ENCODE data around the gene SLC22A14. TPM values are rescaled to one million over a fixed set of nuclear protein-coding genes. Genes with fewer than 3 reads are reported as not detected.

The SLC22A14 gene
- total RNA-seq, 4 donors from 2014 or later: 0.13 TPM; not detected in 3

DNA sequence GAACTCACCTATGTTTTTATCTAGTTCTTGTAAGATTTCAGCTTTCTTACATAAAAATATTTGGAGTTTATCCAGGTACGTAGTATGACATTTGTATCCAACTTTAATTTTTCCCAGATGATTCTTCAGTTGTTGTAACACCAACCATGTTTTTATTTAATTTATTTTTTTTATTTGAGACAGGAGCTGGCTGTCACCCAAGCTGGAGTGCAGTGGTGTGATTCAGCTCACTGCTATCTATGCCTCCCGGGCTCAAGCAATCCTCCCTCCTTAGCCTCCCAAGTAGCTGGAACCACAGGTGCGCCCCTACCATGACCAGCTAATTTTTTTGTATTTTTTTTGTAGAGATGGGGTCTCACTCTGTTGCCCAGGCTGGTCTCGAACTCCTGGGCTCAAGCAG, 71.1 kb downstream of the SLC22A14 start:
- Histone ChIP-seq H3K27ac (no peak overlapping the region), H3K27me3 (no peaks in the 10 kb centered on the region), H3K36me3 (no peaks in the 10 kb centered on the region), H3K9me3 (no peaks in the 10 kb centered on the region), H3K4me3 (no peak overlapping the region), H3K4me1 (no peaks in the 10 kb centered on the region)
- TF ChIP-seq POLR2A (IDR thresholded peaks at IDR 0.05): no peak
- TF ChIP-seq, protein P1, sequence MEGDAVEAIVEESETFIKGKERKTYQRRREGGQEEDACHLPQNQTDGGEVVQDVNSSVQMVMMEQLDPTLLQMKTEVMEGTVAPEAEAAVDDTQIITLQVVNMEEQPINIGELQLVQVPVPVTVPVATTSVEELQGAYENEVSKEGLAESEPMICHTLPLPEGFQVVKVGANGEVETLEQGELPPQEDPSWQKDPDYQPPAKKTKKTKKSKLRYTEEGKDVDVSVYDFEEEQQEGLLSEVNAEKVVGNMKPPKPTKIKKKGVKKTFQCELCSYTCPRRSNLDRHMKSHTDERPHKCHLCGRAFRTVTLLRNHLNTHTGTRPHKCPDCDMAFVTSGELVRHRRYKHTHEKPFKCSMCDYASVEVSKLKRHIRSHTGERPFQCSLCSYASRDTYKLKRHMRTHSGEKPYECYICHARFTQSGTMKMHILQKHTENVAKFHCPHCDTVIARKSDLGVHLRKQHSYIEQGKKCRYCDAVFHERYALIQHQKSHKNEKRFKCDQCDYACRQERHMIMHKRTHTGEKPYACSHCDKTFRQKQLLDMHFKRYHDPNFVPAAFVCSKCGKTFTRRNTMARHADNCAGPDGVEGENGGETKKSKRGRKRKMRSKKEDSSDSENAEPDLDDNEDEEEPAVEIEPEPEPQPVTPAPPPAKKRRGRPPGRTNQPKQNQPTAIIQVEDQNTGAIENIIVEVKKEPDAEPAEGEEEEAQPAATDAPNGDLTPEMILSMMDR (IDR thresholded peaks at IDR 0.05): no peak
- TF ChIP-seq POLR2AphosphoS5 (IDR thresholded peaks at IDR 0.05): no peak
- TF ChIP-seq EP300 (IDR thresholded peaks at IDR 0.05): no peak
- ATAC-seq: no peak
- 67 to 83% methylated on average over 3 to 4 of the region's 4 CpGs for WGBS, 2 donors (ENCODE audit: low coverage in 1 of 2)

DNA sequence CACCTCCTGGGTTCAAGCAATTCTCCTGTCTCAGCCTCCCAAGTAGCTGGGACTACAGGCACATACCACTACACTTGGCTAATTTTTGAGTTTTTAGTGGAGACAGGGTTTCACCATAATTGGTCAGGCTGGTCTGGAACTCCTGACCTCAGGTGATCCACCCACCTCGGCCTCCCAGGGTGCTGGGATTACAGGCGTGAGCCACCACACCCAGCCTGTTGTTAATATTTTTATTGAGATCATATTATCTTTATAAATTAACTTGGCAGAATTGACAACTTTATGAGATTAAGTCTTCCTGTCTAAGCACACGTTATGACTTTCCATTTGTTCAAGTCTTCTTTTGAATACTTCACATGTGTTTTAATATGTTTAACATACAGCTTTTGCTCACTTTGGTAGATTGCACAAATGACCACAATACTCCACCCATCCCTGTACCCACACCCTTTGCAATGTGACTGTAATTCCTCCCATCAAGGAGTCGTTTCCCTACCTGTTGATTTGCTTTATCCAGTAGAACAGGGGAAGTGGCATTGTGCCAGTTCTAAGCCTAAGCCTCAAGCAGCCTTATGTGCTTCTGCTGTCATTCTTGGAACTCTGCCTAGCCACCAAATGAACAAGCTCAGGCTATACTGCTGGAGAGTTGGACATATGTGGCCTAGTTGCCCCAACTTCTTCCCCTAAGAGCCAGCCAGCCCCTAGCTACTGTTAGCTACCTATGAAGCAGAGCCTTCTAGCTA, 72.7 kb downstream of the SLC22A14 start:
- no peak for ATAC-seq
- Histone ChIP-seq H3K4me3 (no peak overlapping the region), H3K9me3 (no peaks in the 10 kb centered on the region), H3K4me1 (no peaks in the 10 kb centered on the region), H3K36me3 (no peaks in the 10 kb centered on the region), H3K27ac (no peak overlapping the region), H3K27me3 (no peaks in the 10 kb centered on the region)
- TF ChIP-seq, protein P1 (IDR thresholded peaks at IDR 0.05): no peak
- TF ChIP-seq POLR2A (IDR thresholded peaks at IDR 0.05) (no peak), EP300 (IDR thresholded peaks at IDR 0.05) (no peak), POLR2AphosphoS5 (IDR thresholded peaks at IDR 0.05) (no peak)
- 72 to 79% methylated on average over 4 of the region's 4 CpGs for WGBS, 2 donors (ENCODE audit: low coverage in 1 of 2)

DNA sequence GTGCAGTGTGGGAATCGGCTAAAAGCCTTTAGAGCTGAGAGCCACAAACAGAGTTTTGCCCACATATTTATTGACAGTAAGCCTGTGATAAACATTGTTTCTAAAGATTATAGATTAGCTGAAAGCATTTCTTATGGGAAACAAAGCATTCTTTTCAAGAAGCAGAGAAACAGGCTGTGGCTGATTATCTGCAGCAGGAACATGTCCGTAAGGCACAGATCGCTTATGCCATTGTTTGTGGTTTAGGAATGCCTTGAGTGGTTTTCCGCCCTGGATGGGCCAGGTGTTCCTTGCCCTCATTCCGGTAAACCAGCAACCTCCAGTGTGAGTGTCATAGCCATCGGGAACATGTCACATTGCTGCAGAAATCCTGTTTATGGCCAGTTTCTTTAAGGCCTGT, 76.9 kb downstream of the SLC22A14 start:
- WGBS, 2 donors (ENCODE audit: low coverage in 1 of 2): 92 to 94% methylated on average over 6 of the region's 6 CpGs
- no peak overlapping the region for H3K27ac ChIP-seq
- ATAC-seq: no peak

DNA sequence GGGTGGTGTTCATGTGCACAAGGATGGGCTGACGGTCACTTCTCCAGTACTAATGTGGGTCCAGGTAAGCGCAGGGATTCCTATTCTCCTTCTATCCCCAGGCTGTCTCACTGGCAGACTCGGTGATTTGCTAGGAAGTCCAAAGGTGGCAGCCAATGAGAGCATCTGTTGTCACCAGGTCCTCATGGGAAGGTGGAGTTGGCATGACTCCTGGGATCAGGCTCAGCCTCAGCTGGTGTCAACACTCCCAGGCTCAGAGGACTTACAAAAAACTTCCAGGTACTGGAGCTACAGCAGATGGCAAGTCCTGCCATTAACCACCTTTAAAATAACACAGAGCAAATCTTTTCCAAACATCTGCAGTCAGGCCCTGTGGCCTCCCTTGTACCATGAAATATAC, 78.3 kb downstream of the SLC22A14 start:
- no peak overlapping the region for H3K27ac ChIP-seq
- H3K4me3 ChIP-seq: no peak overlapping the region
- no peak for ATAC-seq
- peaks cover 0 to 47% of the 10 kb centered on the region in 2 donors for H3K36me3 ChIP-seq
- no peaks in the 10 kb centered on the region for H3K9me3 ChIP-seq
- no peaks in the 10 kb centered on the region for H3K27me3 ChIP-seq
- 90% methylated on average over 2 of the region's 3 CpGs; no CpG with 5 or more reads in 1 of the 2 donors for WGBS, 2 donors (ENCODE audit: low coverage in 1 of 2)
- no peak for TF ChIP-seq EP300 (IDR thresholded peaks at IDR 0.05)
- TF ChIP-seq, protein P1 (IDR thresholded peaks at IDR 0.05): no peak
- TF ChIP-seq POLR2AphosphoS5 (IDR thresholded peaks at IDR 0.05): no peak
- TF ChIP-seq POLR2A (IDR thresholded peaks at IDR 0.05): no peak
- no peaks in the 10 kb centered on the region for H3K4me1 ChIP-seq

More for the DNA sequence above, 76.9 kb downstream of the SLC22A14 start:
- Histone ChIP-seq H3K36me3 (peaks cover 0 to 34% of the 10 kb centered on the region in 2 donors), H3K4me3 (no peak overlapping the region), H3K9me3 (no peaks in the 10 kb centered on the region), H3K27me3 (no peaks in the 10 kb centered on the region), H3K4me1 (no peaks in the 10 kb centered on the region)
- no peak for TF ChIP-seq EP300 (IDR thresholded peaks at IDR 0.05)
- TF ChIP-seq POLR2A (IDR thresholded peaks at IDR 0.05): no peak
- TF ChIP-seq POLR2AphosphoS5 (IDR thresholded peaks at IDR 0.05): no peak
- TF ChIP-seq, protein P1 (IDR thresholded peaks at IDR 0.05): no peak

DNA sequence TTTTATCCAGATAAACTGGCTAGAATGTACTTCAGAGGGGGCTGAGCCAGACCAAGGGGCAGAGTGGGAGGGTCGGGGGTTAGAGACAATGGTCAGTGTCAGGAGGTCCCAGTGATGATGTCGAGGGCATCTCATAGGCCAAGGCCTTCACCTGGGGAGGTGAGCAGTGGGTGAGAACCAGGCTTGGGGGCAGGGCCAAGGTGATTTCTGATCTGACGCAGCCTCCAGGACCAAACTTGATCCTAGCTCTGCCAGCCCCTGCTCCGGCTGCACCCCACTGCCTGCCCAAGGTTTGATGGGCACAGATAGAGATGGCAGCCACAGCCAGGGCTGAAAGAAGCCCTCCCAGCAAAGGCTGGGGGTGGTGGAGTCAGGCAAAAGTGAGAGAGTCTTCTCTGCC, 79.4 kb downstream of the SLC22A14 start:
- no peaks in the 10 kb centered on the region for H3K9me3 ChIP-seq
- H3K36me3 ChIP-seq: peaks cover 0 to 58% of the 10 kb centered on the region in 2 donors
- ATAC-seq: no peak

More for the DNA sequence above, 79.4 kb downstream of the SLC22A14 start:
- Histone ChIP-seq H3K27ac (no peak overlapping the region), H3K4me3 (no peak overlapping the region), H3K4me1 (no peaks in the 10 kb centered on the region), H3K27me3 (no peaks in the 10 kb centered on the region)
- WGBS, 2 donors (ENCODE audit: low coverage in 1 of 2): no CpG with 5 or more reads among the region's 4 CpGs
- no peak for TF ChIP-seq POLR2AphosphoS5 (IDR thresholded peaks at IDR 0.05)
- TF ChIP-seq, protein P1 (IDR thresholded peaks at IDR 0.05): no peak
- TF ChIP-seq EP300 (IDR thresholded peaks at IDR 0.05): no peak
- TF ChIP-seq POLR2A (IDR thresholded peaks at IDR 0.05): no peak

All from gastroesophageal sphincter (tissue), 4 donors.